ENCODE data around the gene C10orf90.

GRCh38 chr10:126670056-126670894, at the start of gene C10orf90:
- no peak for TF ChIP-seq FOXM1 (IDR thresholded peaks at IDR 0.05; ENCODE audit: borderline replicate concordance)
- TF ChIP-seq TARDBP (IDR thresholded peaks at IDR 0.05) = no peak
- TF ChIP-seq FOXA1 (IDR thresholded peaks at IDR 0.05) = no peak
- TF ChIP-seq BHLHE40 (IDR thresholded peaks at IDR 0.05; ENCODE audit: borderline replicate concordance) = no peak
- no peak for TF ChIP-seq SP1 (IDR thresholded peaks at IDR 0.05)
- TF ChIP-seq CTBP1 (IDR thresholded peaks at IDR 0.05; ENCODE audit: borderline replicate concordance) = no peak
- no peak for TF ChIP-seq FOXK2 (IDR thresholded peaks at IDR 0.05)
- TF ChIP-seq SUZ12 (IDR thresholded peaks at IDR 0.05) = no peak
- no peak for TF ChIP-seq ELF4 (IDR thresholded peaks at IDR 0.05)
- no peak for TF ChIP-seq PKNOX1 (IDR thresholded peaks at IDR 0.05)
- TF ChIP-seq L3MBTL2 (conservative IDR thresholded peaks at IDR 0.05) = no peak
- no peak for TF ChIP-seq HDGF (IDR thresholded peaks at IDR 0.05; ENCODE audit: borderline replicate concordance)
- no peak for TF ChIP-seq NFRKB (IDR thresholded peaks at IDR 0.05)

All from HEK293T (cell line).